Keratinocyte (primary cell): Measurements from ENCODE around the gene FKBP11.
A peak's percentile ranks its signal among the peaks of the same experiment; 100 is the strongest.

Source experiments
- EZH2 ChIP-seq: IDR thresholded peaks from one replicate; pipeline ENCODE4 v1.6.1; 2012; ENCODE audit warnings: inconsistent platforms, mild to moderate bottlenecking, low read length, moderate library complexity
- TF ChIP-seq, protein P1 (sequence below), 3 experiments: IDR thresholded peaks in 1 of 3; conservative IDR thresholded peaks in 1 of 3; optimal IDR thresholded peaks in 1 of 3; 2 replicates in 2 of 3; 3 replicates in 1 of 3; pipeline versions ENCODE3 to v1.5.1; 2011; ENCODE audit warnings: low read length in 3 of 3, mild to moderate bottlenecking in 3 of 3, moderate library complexity in 2 of 3, control low read depth in 1 of 3, inconsistent platforms in 1 of 3; ENCODE audit not compliant: insufficient read depth in 2 of 3; ENCODE audit errors: extremely low read depth in 1 of 3

- TF ChIP-seq, protein P1, sequence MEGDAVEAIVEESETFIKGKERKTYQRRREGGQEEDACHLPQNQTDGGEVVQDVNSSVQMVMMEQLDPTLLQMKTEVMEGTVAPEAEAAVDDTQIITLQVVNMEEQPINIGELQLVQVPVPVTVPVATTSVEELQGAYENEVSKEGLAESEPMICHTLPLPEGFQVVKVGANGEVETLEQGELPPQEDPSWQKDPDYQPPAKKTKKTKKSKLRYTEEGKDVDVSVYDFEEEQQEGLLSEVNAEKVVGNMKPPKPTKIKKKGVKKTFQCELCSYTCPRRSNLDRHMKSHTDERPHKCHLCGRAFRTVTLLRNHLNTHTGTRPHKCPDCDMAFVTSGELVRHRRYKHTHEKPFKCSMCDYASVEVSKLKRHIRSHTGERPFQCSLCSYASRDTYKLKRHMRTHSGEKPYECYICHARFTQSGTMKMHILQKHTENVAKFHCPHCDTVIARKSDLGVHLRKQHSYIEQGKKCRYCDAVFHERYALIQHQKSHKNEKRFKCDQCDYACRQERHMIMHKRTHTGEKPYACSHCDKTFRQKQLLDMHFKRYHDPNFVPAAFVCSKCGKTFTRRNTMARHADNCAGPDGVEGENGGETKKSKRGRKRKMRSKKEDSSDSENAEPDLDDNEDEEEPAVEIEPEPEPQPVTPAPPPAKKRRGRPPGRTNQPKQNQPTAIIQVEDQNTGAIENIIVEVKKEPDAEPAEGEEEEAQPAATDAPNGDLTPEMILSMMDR (optimal IDR thresholded peaks at IDR 0.05 in 1 of 3, IDR thresholded peaks at IDR 0.05 in 1 of 3, conservative IDR thresholded peaks at IDR 0.05 in 1 of 3; ENCODE audit: extremely low read depth in 1 of 3, insufficient read depth in 2 of 3, low read length in 3 of 3): peak; percentile 38 to 74 (median 72)
- TF ChIP-seq EZH2: no peak
Measured at GRCh38 chr12:48924617-48925303, 532 bp downstream of the FKBP11 start.
